COR-L47 (cell line): ENCODE measurements around the gene ANO9.

Experiments used
- DNase-seq: peaks from one replicate; lab custom pipeline; 2025; lab: John Stamatoyannopoulos, UW

ANO9 gene

GRCh38 chr11:382081-382629, 59.7 kb downstream of the ANO9 start:
- no peak for DNase-seq

- no peak for DNase-seq
Observed at GRCh38 chr11:381501-382072, 60.2 kb downstream of the ANO9 start.

GRCh38 chr11:380996-381395, 60.8 kb downstream of the ANO9 start:
- DNase-seq, result no peak

- no peak for DNase-seq
Observed at GRCh38 chr11:380491-380890, 61.3 kb downstream of the ANO9 start.

- no peak for DNase-seq
Observed at GRCh38 chr11:380095-380480, 61.7 kb downstream of the ANO9 start.

GRCh38 chr11:379205-380094, 62.4 kb downstream of the ANO9 start:
- no peak for DNase-seq

- DNase-seq, result no peak
Observed at GRCh38 chr11:377883-378500, 63.8 kb downstream of the ANO9 start.

- no peak for DNase-seq
Observed at GRCh38 chr11:377174-377865, 64.5 kb downstream of the ANO9 start.

GRCh38 chr11:376531-377173, 65.2 kb downstream of the ANO9 start:
- no peak for DNase-seq

- DNase-seq, result no peak
Observed at GRCh38 chr11:375065-376025, 66.5 kb downstream of the ANO9 start.

GRCh38 chr11:373716-374551, 67.9 kb downstream of the ANO9 start:
- no peak for DNase-seq

- DNase-seq, result no peak
Observed at GRCh38 chr11:372809-373715, 68.7 kb downstream of the ANO9 start.

- no peak for DNase-seq
Observed at GRCh38 chr11:371716-372590, 69.9 kb downstream of the ANO9 start.

- DNase-seq, result no peak
Observed at GRCh38 chr11:371051-371450, 70.8 kb downstream of the ANO9 start.

GRCh38 chr11:370070-370941, 71.5 kb downstream of the ANO9 start:
- no peak for DNase-seq

- peak; percentile 37 for DNase-seq
Observed at GRCh38 chr11:369336-370018, 72.3 kb downstream of the ANO9 start, which contains the start of gene B4GALNT4. B4GALNT4 (plus strand) TSS chr11:369499; CDS start chr11:369804, 305 bp downstream.
